IPS-11a (cell line): ENCODE measurements around the gene CLDN25.
"Not testable (repeated sequence)": the region's sequence is repeated elsewhere in the genome, so short reads cannot be mapped to it uniquely, and the experiment has no call there.

Experiments used
- H3K4me3 ChIP-seq: one replicate; pipeline ENCODE4 v1.5.1; 2013; ENCODE audit warnings: low read depth, low read length, control low read depth

The CLDN25 gene

GRCh38 chr11:113779496-113779895 lies at the start of gene CLDN25:
Gene CLDN25, plus strand, starts transcription at chr11:113779796. Its CDS starts 0 bp downstream, at chr11:113779796.
- no peak within 1 kb of the TSS for H3K4me3 ChIP-seq

- no peak overlapping the region for H3K4me3 ChIP-seq
Observed at GRCh38 chr11:113730887-113731726, 48.5 kb upstream of the CLDN25 start.

- no peak overlapping the region for H3K4me3 ChIP-seq
Observed at GRCh38 chr11:113732092-113732491, 47.5 kb upstream of the CLDN25 start.

GRCh38 chr11:113736323-113736722 lies 43.3 kb upstream of the CLDN25 start:
- H3K4me3 ChIP-seq = no peak overlapping the region

- H3K4me3 ChIP-seq = no peak overlapping the region
Observed at GRCh38 chr11:113752932-113753331, 26.7 kb upstream of the CLDN25 start.

- H3K4me3 ChIP-seq = no peak overlapping the region
Observed at GRCh38 chr11:113760241-113760640, 19.4 kb upstream of the CLDN25 start.

GRCh38 chr11:113763040-113763439 lies 16.6 kb upstream of the CLDN25 start:
- H3K4me3 ChIP-seq = not testable (repeated sequence)

- no peak overlapping the region for H3K4me3 ChIP-seq
Observed at GRCh38 chr11:113764527-113765219, 14.9 kb upstream of the CLDN25 start.

- H3K4me3 ChIP-seq = no peak overlapping the region
Observed at GRCh38 chr11:113771964-113772363, 7.6 kb upstream of the CLDN25 start.

- peak overlapping the region; percentile 95 for H3K4me3 ChIP-seq
Observed at GRCh38 chr11:113773092-113773415, 6.5 kb upstream of the CLDN25 start.

GRCh38 chr11:113773416-113774173 lies 6.0 kb upstream of the CLDN25 start, which contains the start of gene ZW10:
Gene ZW10, minus strand, starts transcription at chr11:113773692. Its CDS starts 26 bp downstream, at chr11:113773666.
- peak within 1 kb of the TSS; percentile 95 for H3K4me3 ChIP-seq

GRCh38 chr11:113774174-113774503 lies 5.5 kb upstream of the CLDN25 start:
- H3K4me3 ChIP-seq = peak overlapping the region; percentile 95

GRCh38 chr11:113778111-113778910 lies 1.3 kb upstream of the CLDN25 start:
- no peak overlapping the region for H3K4me3 ChIP-seq

GRCh38 chr11:113781682-113782081 lies 2.1 kb downstream of the CLDN25 start:
- no peak overlapping the region for H3K4me3 ChIP-seq

GRCh38 chr11:113782134-113782533 lies 2.5 kb downstream of the CLDN25 start:
- no peak overlapping the region for H3K4me3 ChIP-seq

GRCh38 chr11:113789016-113789415 lies 9.4 kb downstream of the CLDN25 start:
- H3K4me3 ChIP-seq = not testable (repeated sequence)

GRCh38 chr11:113789675-113790320 lies 10.2 kb downstream of the CLDN25 start:
- no peak overlapping the region for H3K4me3 ChIP-seq

GRCh38 chr11:113796663-113797259 lies 17.2 kb downstream of the CLDN25 start:
- H3K4me3 ChIP-seq = no peak overlapping the region

- H3K4me3 ChIP-seq = no peak overlapping the region
Observed at GRCh38 chr11:113802621-113803020, 23.0 kb downstream of the CLDN25 start.

GRCh38 chr11:113805640-113806039 lies 26.0 kb downstream of the CLDN25 start:
- no peak overlapping the region for H3K4me3 ChIP-seq
